ENCODE data around the gene ARHGEF10L.

ARHGEF10L gene

DNA sequence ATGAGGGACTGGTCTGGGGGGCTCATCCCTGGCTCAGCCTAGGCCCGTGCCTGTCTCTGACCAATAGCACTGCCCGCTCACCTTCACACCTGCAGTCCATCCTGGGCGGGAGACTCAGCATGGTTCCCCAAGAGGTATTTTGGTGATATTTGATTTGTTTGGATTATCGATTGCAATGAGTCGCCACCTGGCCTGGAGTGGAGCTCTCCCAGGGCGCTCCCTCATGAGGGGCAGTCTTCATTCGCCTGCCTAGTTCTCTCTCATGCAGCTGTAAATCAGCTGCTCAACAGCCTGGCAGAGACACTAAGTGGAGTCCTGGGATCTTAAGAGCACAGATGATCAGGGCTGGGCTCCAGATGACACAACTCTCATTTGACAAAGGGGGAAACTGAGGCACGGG, 125.6 kb downstream of the ARHGEF10L start:
- DNase-seq: no peak

- DNase-seq: no peak
Measured at GRCh38 chr1:17665950-17666720, 126.6 kb downstream of the ARHGEF10L start.

GRCh38 chr1:17667641-17668040, 128.1 kb downstream of the ARHGEF10L start:
- no peak for DNase-seq

GRCh38 chr1:17668195-17668594, 128.7 kb downstream of the ARHGEF10L start:
- DNase-seq: no peak

DNA sequence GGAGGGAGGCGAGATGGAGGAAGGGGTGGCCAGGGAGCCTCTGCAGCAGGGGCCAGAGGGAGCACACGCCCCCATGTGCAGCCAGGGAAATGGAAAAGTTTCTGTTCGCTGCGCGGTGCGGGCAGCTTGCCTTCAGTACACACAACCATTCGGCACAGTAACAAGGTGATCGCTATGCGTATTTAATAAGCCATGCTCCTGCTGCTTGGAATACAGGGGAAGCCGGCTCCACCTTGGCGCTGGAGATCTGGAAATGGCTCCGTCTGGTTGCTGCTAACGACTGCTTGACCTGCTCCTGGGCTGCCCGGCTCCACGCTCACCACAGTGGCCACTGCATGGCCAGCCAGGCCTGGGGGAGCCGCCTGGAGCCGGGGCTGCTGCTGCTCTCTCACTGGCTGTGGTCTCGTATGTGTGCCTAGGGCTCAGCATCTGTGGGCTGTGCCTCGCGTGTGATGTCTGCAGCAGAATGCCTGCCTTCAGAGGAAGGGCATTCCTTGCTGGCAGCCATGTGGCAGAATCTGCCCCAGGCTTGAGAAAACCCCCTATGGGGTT, 129.2 kb downstream of the ARHGEF10L start:
- DNase-seq: no peak

- no peak for DNase-seq
Measured at GRCh38 chr1:17669305-17669704, 129.8 kb downstream of the ARHGEF10L start.

- DNase-seq: peak in 1 of 2 experiments; percentile 38
Measured at GRCh38 chr1:17669866-17670451, 130.5 kb downstream of the ARHGEF10L start.

DNA sequence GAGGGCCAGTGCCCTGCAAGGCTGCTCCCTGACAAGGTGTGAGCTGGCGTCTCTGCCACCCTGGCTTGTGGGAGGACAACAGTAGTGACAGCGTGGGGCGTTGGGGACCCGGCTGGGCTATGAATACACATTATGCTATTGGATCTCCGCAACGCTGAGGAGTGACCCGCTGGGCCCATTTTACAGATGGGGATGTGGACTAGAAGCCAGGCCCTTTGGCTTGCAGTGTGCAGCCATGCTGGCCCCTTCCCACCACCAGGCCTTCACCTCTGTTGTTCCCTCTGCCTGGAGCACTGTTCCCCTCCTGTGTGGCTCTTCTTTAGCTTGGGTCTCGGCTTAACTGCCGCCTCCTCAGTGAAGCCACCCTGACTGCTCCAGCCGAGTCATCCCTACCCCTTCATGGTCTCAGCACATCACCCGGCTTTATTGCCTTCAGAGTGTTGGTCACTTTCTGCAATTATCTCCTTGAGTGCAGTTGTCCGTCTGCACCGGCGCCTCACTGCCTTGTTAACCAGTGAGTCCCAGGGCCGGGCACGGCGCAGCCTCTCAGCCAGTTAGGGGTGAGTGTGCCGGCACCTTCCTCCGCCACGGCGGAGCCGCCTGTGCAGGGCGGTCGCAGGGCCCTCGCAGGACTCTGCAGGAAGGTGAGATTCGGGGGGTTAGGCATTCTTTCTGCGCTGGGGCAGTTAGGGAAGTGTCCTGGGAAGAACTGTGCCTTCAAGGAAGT, 131.3 kb downstream of the ARHGEF10L start:
- no peak for DNase-seq

DNA sequence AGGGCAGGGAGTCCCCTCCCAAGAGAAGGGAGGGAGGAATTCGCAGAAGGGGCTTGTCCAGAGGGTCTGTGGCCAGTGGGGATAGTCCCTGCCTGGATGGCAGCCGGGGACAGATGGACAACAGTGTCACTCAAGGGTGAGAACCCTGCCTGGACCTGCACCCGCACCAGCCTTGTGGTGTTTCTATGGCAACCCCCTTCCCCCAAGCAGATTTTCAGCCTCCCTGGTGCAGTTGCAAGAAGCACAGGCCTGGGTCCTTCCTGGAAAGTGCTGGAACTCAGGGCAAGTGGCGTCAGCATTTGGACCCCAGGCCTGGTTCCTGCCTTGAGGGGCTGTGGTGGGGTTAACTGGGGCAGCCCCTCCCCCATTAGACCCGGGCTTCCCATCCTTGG, 131.8 kb downstream of the ARHGEF10L start:
- no peak for DNase-seq

DNA sequence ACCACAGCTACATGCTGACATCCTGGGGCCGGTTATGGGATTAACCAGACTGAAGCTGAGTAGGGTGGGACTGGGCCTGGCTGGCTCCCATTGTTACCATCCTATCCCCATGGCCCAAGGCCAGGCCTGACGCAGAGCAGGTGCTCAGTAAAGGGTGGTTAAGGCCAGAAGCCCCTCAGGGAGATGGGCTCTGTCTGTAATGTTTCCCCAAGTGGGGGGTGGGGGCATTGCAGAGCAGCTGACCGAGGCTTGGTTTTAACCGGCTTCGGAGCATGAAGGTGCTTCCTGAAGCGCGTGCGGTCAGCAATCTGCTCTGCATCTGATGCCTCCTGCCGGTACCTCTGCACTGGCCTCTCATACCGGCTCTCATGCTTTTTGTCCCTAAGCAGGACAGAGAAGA, 132.2 kb downstream of the ARHGEF10L start:
- DNase-seq: peak in 1 of 2 experiments; percentile 34

- DNase-seq: no peak
Measured at GRCh38 chr1:17672226-17672625, 132.7 kb downstream of the ARHGEF10L start.

- DNase-seq: no peak
Measured at GRCh38 chr1:17673329-17674072, 134.0 kb downstream of the ARHGEF10L start.

- no peak for DNase-seq
Measured at GRCh38 chr1:17674726-17675500, 135.4 kb downstream of the ARHGEF10L start.

DNA sequence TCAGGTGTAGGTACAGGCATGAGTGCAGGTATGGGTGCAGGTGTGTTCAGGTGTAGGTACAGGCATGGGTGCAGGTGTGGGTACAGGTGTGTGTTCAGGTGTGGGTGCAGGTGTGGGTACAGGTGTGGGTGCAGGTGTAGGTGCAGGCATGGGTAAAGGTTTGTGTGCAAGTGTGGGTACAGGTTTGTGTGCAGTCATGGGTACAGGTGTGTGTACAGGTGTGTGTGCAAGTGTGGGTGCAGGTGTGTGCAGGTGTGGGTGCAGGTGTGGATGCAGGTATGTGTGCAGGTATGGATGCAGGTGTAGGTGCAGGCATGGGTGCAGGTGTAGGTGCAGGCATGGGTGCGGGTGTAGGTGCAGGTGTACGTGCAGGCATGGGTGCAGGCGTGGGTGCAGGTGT, 136.2 kb downstream of the ARHGEF10L start:
- no peak for DNase-seq

DNA sequence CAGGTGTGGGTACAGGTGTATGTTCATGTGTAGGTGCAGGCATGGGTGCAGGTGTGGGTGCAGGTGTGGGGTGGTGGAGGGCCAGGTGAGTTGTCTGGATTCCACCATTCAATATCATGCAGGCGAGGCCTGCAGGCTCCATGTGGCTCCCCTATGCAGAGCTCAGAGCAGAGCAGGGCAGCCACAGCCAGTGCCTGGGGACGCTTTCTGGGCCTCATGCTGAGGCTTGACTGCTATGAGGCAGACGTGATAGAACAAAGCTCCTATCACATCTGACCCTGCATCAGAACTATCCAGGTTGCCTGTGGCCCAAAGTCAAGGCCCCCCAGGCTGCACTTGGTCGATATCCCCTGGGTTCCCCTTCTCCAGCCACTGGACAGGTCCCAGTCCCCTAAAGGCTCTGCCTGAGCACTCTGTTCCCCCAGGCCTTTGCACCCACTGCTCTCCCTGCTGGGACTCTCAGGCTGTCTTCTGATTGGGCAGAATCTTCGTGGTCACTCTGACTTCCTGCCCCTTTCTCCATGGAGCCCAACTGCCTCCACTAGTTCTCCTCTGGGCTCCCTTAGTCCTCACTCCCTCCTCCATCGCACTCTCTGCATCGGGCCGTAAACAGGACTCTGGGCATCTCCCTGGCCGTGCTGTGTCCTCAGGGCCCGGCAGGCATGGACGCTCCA, 137.0 kb downstream of the ARHGEF10L start:
- no peak for DNase-seq

GRCh38 chr1:17678011-17678410, 138.5 kb downstream of the ARHGEF10L start:
- DNase-seq: no peak

DNA sequence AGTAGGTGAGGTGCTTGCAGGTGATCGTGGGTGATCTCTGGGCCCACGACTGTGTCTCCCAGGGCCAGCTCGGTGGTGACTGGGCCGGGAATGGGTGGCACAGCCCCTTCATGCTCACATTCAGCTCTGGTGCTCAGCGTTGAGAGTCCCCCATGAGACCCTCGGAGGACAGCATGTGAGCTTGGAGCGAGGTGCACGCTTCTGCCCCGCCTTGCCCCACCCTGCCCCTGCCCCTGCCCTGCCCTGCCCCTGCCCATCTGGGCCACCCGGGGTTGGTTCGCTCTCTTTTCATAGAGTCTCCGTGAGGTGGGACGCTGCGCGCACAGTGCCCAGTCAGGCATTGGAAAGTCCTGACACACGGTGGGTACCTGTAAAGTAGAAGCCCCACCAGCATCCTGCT, 140.4 kb downstream of the ARHGEF10L start:
- no peak for DNase-seq

DNA sequence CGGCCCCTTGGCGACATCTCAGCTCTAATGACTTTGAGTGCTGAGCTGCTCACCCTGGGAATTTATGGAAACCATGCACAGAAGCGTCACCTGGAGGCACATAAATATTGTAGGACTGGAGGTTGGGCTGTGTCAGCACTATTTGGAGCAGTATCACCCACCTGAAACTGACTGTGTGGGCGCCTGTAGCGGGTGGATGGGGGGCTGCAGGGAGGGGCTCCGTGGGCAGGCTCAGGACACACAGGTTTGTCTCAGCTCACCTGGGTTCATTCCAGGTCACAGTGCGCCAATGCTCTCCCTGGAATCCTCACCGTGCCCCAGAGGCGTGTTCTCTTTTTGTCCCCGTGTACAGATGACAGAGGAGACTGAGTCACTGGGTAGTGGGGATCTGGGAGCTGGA, 140.8 kb downstream of the ARHGEF10L start:
- no peak for DNase-seq

DNA sequence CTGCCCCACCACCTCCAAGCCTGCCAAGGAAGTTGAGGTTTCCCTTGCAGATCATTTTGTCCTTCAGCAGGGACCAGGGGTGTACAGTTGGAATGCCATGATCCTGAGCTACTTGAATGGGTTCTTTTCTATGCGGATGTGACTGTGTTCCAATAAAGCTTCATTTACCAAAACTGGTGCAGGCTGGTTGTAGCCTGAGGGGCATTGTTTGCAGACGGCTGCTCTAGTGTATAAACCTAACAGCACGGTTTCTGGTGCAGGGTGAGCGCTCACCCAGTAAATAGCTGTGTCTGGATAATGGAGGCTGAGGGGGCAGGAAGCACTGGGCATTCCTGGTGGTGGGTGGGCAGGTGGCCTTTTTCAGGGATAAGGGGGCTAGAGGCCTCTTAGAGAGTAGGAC, 142.9 kb downstream of the ARHGEF10L start:
- DNase-seq: no peak

GRCh38 chr1:17683598-17683997, 144.1 kb downstream of the ARHGEF10L start:
- no peak for DNase-seq

- DNase-seq: no peak
Measured at GRCh38 chr1:17684810-17685209, 145.3 kb downstream of the ARHGEF10L start.

DNA sequence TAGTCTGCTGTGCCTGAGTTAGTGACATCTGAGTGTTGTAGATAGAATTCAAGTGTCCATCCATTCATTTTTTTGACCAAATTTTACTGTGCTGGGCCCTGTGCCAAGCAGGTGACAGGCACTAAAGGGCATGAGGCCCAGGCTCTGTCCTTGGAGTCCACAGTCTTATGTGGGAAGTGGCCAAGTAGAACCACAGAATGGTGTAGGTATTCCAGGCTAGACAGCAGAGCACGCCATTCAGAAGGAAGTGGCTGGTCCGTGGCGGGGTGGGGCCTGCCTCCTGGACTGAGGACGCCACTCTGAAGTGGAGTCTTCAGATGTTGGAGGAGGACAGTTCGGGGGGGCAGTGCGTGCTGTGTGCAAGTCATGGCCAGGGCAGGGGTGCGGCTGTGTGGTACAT, 146.8 kb downstream of the ARHGEF10L start:
- DNase-seq: peak; percentile 45 to 66

Data from cerebellar nuclear complex (tissue), 1 donor.